Measurements from ENCODE around the gene IGSF9. TPM values are rescaled to one million over a fixed set of nuclear protein-coding genes. Genes with fewer than 3 reads are reported as not detected.

Gene IGSF9
- total RNA-seq, 1 experiment from 2014 or later = 23.4 TPM

DNA sequence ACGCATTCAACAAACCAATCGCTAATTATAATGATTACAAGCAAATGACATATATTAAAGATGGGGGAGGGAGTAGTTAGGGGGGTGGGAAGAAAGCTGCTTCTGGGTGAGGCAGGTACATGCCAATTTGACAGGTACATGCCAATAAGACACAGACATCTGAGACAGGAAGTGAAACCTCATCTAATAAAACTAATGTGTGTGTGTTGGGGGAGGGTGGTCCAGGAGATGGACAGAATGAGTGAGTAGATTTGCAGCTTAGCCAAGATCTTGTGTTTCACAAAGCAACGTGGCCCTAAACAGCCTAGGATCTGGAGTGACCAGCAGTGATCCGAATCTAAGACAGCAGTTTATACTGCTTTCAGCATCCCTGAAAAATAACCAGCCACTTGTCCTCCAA is 56.2 kb downstream of the IGSF9 start:
- intact Hi-C loops (cut with micrococcal nuclease; ENCODE audit: unreplicated experiment) = no loop called here

DNA sequence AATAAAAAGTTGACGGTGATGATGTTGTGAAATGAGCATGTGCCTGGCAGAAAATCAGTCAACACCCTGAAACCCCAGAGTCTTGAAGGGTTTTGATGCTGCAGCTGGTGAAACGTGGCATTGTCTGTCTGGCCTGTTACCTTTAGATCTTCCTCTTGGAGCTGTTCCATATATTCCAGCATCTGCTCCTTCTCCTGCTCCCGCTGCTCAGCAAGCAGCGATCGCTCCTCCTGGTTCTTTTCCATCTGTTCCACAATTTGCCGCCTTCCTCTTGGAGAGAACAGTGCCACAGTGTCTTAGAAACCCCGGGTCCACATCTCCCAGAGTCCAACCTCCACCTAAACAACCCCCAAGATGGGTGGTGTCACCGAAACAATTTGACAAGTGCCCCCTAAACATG is 61.1 kb downstream of the IGSF9 start:
- H3K27me3 ChIP-seq (ENCODE audit: insufficient read depth, low read depth) = no peaks in the 10 kb centered on the region
- H3K4me2 ChIP-seq = no peak overlapping the region
- H4K20me1 ChIP-seq (ENCODE audit: insufficient read depth) = no peaks in the 10 kb centered on the region
- intact Hi-C loops (cut with micrococcal nuclease; ENCODE audit: unreplicated experiment) = no loop called here
- POLR2A ChIA-PET (ENCODE audit: unreplicated experiment) = no interaction called here
- no peaks in the 10 kb centered on the region for H3K79me2 ChIP-seq (ENCODE audit: low read depth)
- H2AFZ ChIP-seq = no peak overlapping the region
- H3K4me1 ChIP-seq (replicated peaks; ENCODE audit: insufficient read depth) = peaks cover 50% of the 10 kb centered on the region
- no peaks in the 10 kb centered on the region for H3K9me2 ChIP-seq (ENCODE audit: insufficient read depth)
- H3K36me3 ChIP-seq (ENCODE audit: low read depth) = no peaks in the 10 kb centered on the region; the same call in 1 of the 2 replicates
- TF ChIP-seq EZH2 (IDR thresholded peaks at IDR 0.05; ENCODE audit: low read depth) (no peak), CTCF (conservative IDR thresholded peaks at IDR 0.05) (no peak)
- no peaks in the 10 kb centered on the region for H3K9me3 ChIP-seq (ENCODE audit: insufficient read depth, low read depth)
- DNase-seq = no peak
- peaks cover 39% of the 10 kb centered on the region for H3F3A ChIP-seq (ENCODE audit: insufficient read depth, low read depth)
- CTCF ChIA-PET = no interaction called here
- H3K27ac ChIP-seq = no peak overlapping the region
- no peak overlapping the region for H3K4me3 ChIP-seq
- no TSS peak for BruUV-seq (replicated peaks)

More for the DNA sequence above, 56.2 kb downstream of the IGSF9 start:
- Histone ChIP-seq H3K27ac (peak overlapping the region; percentile 74), H3K4me3 (no peak overlapping the region), H3K36me3 (ENCODE audit: low read depth) (no peaks in the 10 kb centered on the region), H3K9me2 (ENCODE audit: insufficient read depth) (no peaks in the 10 kb centered on the region), H3K79me2 (ENCODE audit: low read depth) (no peaks in the 10 kb centered on the region), H2AFZ (no peak overlapping the region), H3K27me3 (ENCODE audit: insufficient read depth, low read depth) (no peaks in the 10 kb centered on the region), H3K4me1 (replicated peaks; ENCODE audit: insufficient read depth) (peaks cover 26% of the 10 kb centered on the region), H3K9me3 (ENCODE audit: insufficient read depth, low read depth) (no peaks in the 10 kb centered on the region), H3F3A (ENCODE audit: insufficient read depth, low read depth) (peaks cover 9% of the 10 kb centered on the region), H4K20me1 (ENCODE audit: insufficient read depth) (no peaks in the 10 kb centered on the region), H3K4me2 (peak overlapping the region; percentile 39)
- POLR2A ChIA-PET (ENCODE audit: unreplicated experiment) = interaction anchor here (0.6 kb wide), 1 partner anchor 50 kb away, joined by 7 read pairs; no protein-coding TSS in a partner anchor
- no peak for TF ChIP-seq EZH2 (IDR thresholded peaks at IDR 0.05; ENCODE audit: low read depth)
- TF ChIP-seq CTCF (conservative IDR thresholded peaks at IDR 0.05) = no peak
- CTCF ChIA-PET = interaction anchor here (0.7 to 4.8 kb wide), 3 partner anchors 82 to 131 kb away, joined by 7 to 46 read pairs (median 9); no protein-coding TSS in a partner anchor
- DNase-seq = no peak
- BruUV-seq (replicated peaks) = no TSS peak

GRCh38 chr1:159883134-159883533 is 62.3 kb downstream of the IGSF9 start:
- no peak for DNase-seq
- POLR2A ChIA-PET (ENCODE audit: unreplicated experiment) = no interaction called here
- Histone ChIP-seq H4K20me1 (ENCODE audit: insufficient read depth) (no peaks in the 10 kb centered on the region), H3K4me3 (no peak overlapping the region), H3K9me2 (ENCODE audit: insufficient read depth) (no peaks in the 10 kb centered on the region), H3K36me3 (ENCODE audit: low read depth) (no peaks in the 10 kb centered on the region; the same call in 1 of the 2 replicates), H3K27ac (peak overlapping the region; percentile 98), H3F3A (ENCODE audit: insufficient read depth, low read depth) (peaks cover 43% of the 10 kb centered on the region), H3K27me3 (ENCODE audit: insufficient read depth, low read depth) (no peaks in the 10 kb centered on the region), H2AFZ (no peak overlapping the region), H3K79me2 (ENCODE audit: low read depth) (no peaks in the 10 kb centered on the region), H3K9me3 (ENCODE audit: insufficient read depth, low read depth) (no peaks in the 10 kb centered on the region), H3K4me1 (replicated peaks; ENCODE audit: insufficient read depth) (peaks cover 53% of the 10 kb centered on the region), H3K4me2 (peak overlapping the region; percentile 70)
- CTCF ChIA-PET = no interaction called here
- TF ChIP-seq CTCF (conservative IDR thresholded peaks at IDR 0.05) = no peak
- no peak for TF ChIP-seq EZH2 (IDR thresholded peaks at IDR 0.05; ENCODE audit: low read depth)
- intact Hi-C loops (cut with micrococcal nuclease; ENCODE audit: unreplicated experiment) = no loop called here
- BruUV-seq (replicated peaks) = no TSS peak

Measured in PC-9 (cell line).